HG02938 (cell line): ENCODE results near the gene LRRC4B.
A peak's percentile ranks its signal among the peaks of the same experiment; 100 is the strongest.
"Not testable (repeated sequence)": the region's sequence is repeated elsewhere in the genome, so short reads cannot be mapped to it uniquely, and the experiment has no call there.

ENCODE experiments used
- ATAC-seq: cut with Tn5 transposase; IDR thresholded peaks from one replicate; pipeline ENCODE4 v1.9.1; 2021; ENCODE audit warnings: mild to moderate bottlenecking, moderate library complexity; ENCODE audit not compliant: unreplicated experiment

The LRRC4B gene

GRCh38 chr19:50531171-50531612, 37.0 kb downstream of the LRRC4B start:
- no peak for ATAC-seq

GRCh38 chr19:50528052-50528451, 40.2 kb downstream of the LRRC4B start:
- ATAC-seq, result not testable (repeated sequence)

GRCh38 chr19:50522881-50523280, 45.4 kb downstream of the LRRC4B start:
- no peak for ATAC-seq

GRCh38 chr19:50520822-50521465, 47.3 kb downstream of the LRRC4B start:
- no peak for ATAC-seq

GRCh38 chr19:50519006-50519575, 49.1 kb downstream of the LRRC4B start:
- ATAC-seq, result no peak

DNA sequence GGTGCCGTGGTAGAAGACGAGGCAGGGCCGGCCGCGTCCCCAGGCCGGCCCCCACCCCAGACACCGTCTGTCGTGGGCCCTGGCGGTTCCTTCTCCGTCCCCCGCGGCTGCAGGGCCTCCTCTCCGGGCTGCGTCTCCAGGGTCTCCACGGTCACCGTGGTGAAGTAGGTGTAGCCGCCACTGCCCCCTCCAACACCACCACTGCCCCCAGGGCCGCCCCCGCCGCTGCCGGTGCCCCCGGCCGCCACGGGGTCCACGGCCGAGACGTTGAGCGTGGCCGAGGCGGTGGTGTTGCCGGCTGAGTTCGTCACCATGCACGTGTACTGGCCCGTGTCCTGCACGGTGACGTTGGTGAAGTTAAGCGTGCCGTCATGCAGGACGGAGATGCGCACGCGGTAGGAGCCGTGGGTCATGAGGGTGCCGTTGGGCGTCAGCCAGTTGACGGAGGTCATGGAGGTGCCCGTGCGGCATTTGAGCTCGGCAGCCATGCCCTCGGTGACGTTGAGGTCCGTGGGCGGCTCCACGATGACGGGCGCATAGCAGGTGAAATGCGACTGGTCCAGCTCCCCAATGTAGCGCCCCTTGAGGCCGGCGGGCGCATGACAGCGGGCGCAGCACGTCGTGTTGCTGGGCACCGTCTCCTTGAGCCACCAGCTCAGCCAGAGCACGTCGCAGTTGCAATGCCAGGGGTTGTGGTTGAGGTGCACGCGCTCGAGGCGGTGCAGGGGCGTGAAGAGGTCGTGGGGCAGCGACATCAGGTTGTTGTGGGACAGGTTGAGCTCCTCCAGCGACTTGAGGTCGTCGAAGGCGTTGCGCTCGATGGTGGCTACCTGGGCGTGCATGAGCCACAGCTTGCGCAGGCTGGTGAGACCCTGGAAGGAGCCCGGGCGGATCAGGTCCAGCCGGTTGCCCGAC, 49.9 kb downstream of the LRRC4B start:
- ATAC-seq, result no peak

DNA sequence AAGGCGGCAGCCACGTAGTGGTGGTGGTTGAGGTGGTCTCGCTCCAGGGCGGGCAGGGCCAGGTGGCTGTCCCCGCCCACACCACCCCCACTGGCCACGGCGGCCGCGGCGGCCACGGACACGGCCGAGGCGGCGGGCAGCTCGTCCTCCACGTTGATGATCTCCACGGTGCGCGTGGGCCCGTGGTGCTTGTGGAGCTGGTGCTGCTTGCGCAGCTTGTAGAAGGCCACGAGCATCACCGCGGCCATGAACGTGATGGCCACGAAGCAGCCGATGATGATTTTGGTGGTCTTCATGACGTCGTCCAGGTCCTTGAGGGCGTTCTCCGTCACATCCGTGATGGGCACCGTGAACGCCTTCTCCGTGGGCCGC, 50.5 kb downstream of the LRRC4B start:
- no peak for ATAC-seq

DNA sequence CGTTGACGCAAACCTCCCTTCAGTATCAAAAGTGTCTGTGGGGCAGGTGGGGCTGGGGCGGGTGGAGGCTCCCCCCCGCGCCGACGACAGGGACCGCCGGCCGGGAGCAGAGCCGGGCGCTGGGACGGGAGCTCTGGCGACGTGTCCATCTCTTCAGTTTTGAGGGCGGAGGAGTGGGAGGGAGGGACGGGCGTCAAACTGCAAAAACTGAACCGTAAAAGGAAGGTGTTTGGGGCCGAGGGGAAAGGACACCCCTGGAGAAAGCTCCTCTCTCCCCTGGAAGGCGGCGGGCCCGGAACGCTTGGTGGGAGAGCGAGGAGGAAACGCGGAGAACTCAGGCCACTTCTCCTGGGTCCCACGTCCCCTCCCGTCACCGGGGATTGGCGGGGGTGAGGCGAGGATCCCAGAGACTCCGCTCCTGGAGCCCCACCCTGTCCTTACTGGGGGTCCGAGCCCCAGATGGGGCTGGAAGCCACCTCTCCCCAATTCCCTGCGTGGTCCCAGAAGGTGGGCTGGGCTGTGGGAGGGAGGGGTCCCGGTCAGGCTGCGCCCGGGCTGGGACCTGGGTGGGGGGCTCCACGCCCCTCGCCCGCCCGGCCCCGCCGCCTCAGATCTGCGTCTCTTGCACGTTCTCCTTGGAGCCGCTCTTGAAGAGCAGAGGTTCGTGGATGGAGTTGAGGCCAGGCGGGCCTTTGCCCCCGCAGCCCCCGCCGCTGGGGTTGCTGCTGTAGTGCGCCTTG, 51.1 kb downstream of the LRRC4B start:
- no peak for ATAC-seq

- ATAC-seq, result no peak
Observed at GRCh38 chr19:50516456-50516855, 51.8 kb downstream of the LRRC4B start.

- ATAC-seq, result no peak
Observed at GRCh38 chr19:50515168-50515561, 53.1 kb downstream of the LRRC4B start.

- ATAC-seq, result no peak
Observed at GRCh38 chr19:50514346-50515167, 53.7 kb downstream of the LRRC4B start.

- ATAC-seq, result no peak
Observed at GRCh38 chr19:50513746-50514345, 54.4 kb downstream of the LRRC4B start, which contains the start of gene ASPDH. Gene ASPDH, minus strand, starts transcription at chr19:50513913. Its CDS starts 90 bp downstream, at chr19:50513823.

GRCh38 chr19:50512999-50513745, 55.1 kb downstream of the LRRC4B start:
- no peak for ATAC-seq

- ATAC-seq, result no peak
Observed at GRCh38 chr19:50512112-50512998, 55.9 kb downstream of the LRRC4B start.

- ATAC-seq, result peak; percentile 85
Observed at GRCh38 chr19:50511069-50511822, 57.0 kb downstream of the LRRC4B start, which contains the start of gene JOSD2. Gene JOSD2, minus strand, starts transcription at chr19:50511191. Its CDS starts 760 bp downstream, at chr19:50510431.

DNA sequence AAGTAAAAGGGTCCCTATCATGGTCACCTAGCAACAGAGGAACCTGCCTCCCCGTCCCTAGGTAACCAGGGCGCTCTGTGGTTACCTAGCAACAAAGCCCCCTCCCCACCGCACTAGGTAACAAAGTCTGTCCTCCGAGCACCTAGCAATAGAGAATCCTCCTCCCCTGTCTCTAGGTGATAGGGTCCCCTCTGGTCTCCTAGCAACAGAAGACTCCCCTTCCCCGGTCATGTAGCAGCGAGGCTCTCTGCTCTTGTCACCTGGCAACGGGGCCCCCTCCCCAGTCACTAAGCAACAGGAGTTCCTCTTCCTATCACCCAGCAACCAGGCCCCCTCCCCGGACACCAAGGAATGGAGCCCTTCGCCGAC, 57.6 kb downstream of the LRRC4B start:
- ATAC-seq, result no peak

GRCh38 chr19:50510121-50510670, 58.0 kb downstream of the LRRC4B start:
- no peak for ATAC-seq
